Coronary artery (tissue), 2 donors: ENCODE measurements around the gene FRYL.
"Not testable (repeated sequence)": the region's sequence is repeated elsewhere in the genome, so short reads cannot be mapped to it uniquely, and the experiment has no call there.

Experiments
- DNase-seq: peaks from one replicate; pipeline ENCODE4 v3.0.0-alpha.2; 2017; ENCODE audit warnings: low spot score
- H3K27ac ChIP-seq, 2 donors: fragments of 200-600 bp; sonication (generic); one replicate each; pipeline ENCODE4 v1.5.1; 2016 to 2019
- H3K4me3 ChIP-seq: fragments of 200-600 bp; sonication (generic); 2 replicates; pipeline ENCODE4 v1.5.1; 2016; ENCODE audit warnings: mild to moderate bottlenecking, moderate library complexity
- CTCF ChIP-seq: fragments of 200-600 bp; sonication (generic); IDR thresholded peaks from one replicate; pipeline ENCODE4 v1.5.1; 2019; ENCODE audit warnings: antibody characterized with exemption

Gene FRYL

GRCh38 chr4:48772556-48772955 is 7.5 kb downstream of the FRYL start:
- no peak for TF ChIP-seq CTCF
- H3K27ac ChIP-seq, result no peak overlapping the region

GRCh38 chr4:48767055-48767929 is 12.8 kb downstream of the FRYL start:
- Histone ChIP-seq H3K27ac (no peak overlapping the region), H3K4me3 (no peak overlapping the region)
- TF ChIP-seq CTCF, result no peak
- no peak for DNase-seq

More at GRCh38 chr4:48772556-48772955, 7.5 kb downstream of the FRYL start:
- H3K4me3 ChIP-seq, result no peak overlapping the region
- no peak for DNase-seq

- DNase-seq, result no peak
- no peak for TF ChIP-seq CTCF
- H3K4me3 ChIP-seq, result no peak overlapping the region
- H3K27ac ChIP-seq, result no peak overlapping the region
These were observed 13.8 kb downstream of the FRYL start for GRCh38 chr4:48766131-48766792.

GRCh38 chr4:48762408-48762807 is 17.7 kb downstream of the FRYL start:
- Histone ChIP-seq H3K4me3 (no peak overlapping the region), H3K27ac (no peak overlapping the region)
- DNase-seq, result no peak
- TF ChIP-seq CTCF, result no peak

GRCh38 chr4:48761286-48761685 is 18.8 kb downstream of the FRYL start:
- TF ChIP-seq CTCF, result no peak
- Histone ChIP-seq H3K27ac (no peak overlapping the region), H3K4me3 (no peak overlapping the region)
- no peak for DNase-seq

- not testable (repeated sequence) for H3K27ac ChIP-seq, DNase-seq, H3K4me3 ChIP-seq
These were observed 21.4 kb downstream of the FRYL start for GRCh38 chr4:48758703-48759102.

GRCh38 chr4:48756689-48757220 is 23.3 kb downstream of the FRYL start:
- TF ChIP-seq CTCF, result no peak
- DNase-seq, result no peak

More at GRCh38 chr4:48756689-48757220, 23.3 kb downstream of the FRYL start:
- H3K27ac ChIP-seq, result no peak overlapping the region
- H3K4me3 ChIP-seq, result no peak overlapping the region
